DLD1 (cell line): ENCODE results near the gene RNF152.
"Not testable (repeated sequence)": the region's sequence is repeated elsewhere in the genome, so short reads cannot be mapped to it uniquely, and the experiment has no call there.

Experiments
- in situ Hi-C: cut with HindIII; loops from 2 replicates; pipeline ENCODE4 v1.10.0; 2017; ENCODE audit warnings: low sequenced_read_pairs

RNF152 gene

GRCh38 chr18:61824733-61825363 is 68.0 kb downstream of the RNF152 start:
- in situ Hi-C loops, result no loop called here

GRCh38 chr18:61823595-61823994 is 69.2 kb downstream of the RNF152 start:
- in situ Hi-C loops, result no loop called here

GRCh38 chr18:61822879-61823278 is 69.9 kb downstream of the RNF152 start:
- in situ Hi-C loops, result no loop called here

DNA sequence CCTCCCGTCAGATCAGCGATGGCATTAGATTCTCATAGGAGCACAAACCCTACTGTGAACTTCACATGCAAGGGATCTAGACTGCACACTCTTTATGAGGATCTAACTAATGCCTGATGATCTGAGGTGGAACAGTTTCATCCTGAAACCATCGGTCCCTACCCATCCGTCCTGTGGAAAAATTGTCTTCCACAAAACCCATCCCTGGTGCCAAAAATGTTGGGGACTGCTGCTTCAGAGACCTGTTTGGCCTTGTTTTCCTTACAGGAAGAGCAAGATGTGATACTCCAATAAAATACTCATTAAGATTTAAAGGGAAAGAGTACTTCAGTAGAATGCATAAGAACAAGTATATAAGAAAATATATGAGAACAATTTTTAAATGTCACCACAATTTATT is 71.1 kb downstream of the RNF152 start:
- in situ Hi-C loops, result no loop called here

- in situ Hi-C loops, result no loop called here
These were observed 71.9 kb downstream of the RNF152 start for GRCh38 chr18:61820882-61821281.

DNA sequence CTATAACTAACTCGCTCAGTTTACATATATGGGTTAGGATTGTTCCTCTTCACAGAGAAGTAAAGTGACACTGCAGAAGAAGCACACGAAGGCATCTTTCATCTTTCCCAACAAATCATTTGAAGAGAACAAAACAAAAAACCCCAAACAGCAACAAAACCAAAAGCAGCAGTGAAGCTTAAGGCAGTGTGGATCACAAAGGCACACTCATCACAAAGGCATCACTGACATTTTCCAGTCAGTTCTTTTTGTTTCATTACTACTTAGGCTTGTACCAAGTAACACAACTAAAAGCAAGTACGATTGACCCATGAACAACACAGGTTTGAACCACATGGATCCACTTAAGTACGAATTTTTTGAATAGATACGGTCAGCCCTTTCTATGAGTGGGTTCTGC is 75.7 kb downstream of the RNF152 start:
- in situ Hi-C loops, result no loop called here

- in situ Hi-C loops, result no loop called here
These were observed 76.8 kb downstream of the RNF152 start for GRCh38 chr18:61815885-61816470.

DNA sequence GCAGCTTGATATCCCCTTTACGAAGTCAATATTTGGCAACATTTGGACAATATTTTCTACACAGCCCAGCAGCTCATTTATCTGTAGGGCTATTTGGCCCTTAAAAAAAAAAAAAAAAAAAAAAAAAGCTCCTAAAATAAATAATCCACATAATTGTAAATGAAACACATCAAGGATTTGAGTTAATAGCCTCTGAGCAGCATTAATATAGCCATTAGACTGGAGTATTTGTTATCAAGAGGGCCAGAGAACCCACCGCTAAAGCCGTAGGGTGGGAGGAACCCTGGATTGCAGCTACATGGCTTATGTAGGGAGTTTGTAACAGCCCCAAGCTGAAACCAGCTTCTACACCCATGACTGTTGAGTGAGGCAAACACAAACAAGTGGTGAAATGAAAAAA is 84.5 kb downstream of the RNF152 start:
- in situ Hi-C loops, result no loop called here

DNA sequence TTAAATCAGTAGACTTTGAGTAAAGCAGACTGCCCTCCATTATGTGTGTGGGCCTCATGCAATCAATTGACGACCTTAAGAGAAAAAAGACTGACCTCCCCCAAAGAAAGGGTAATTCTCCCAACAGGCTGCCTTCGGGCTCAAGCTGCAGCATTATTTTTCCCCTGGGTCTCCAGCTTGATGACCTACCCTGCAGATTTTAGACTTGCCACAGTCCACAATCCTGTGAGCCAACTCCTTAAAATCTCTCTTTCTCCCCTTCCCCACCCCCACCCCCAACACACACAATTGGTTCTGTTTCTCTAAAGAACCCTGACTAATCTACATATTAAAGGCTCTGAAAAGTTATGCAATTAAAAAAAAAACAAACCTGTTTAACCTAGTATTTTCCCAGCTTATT is 89.4 kb downstream of the RNF152 start:
- in situ Hi-C loops, result no loop called here

- in situ Hi-C loops, result no loop called here
These were observed 94.9 kb downstream of the RNF152 start for GRCh38 chr18:61797696-61798590.

DNA sequence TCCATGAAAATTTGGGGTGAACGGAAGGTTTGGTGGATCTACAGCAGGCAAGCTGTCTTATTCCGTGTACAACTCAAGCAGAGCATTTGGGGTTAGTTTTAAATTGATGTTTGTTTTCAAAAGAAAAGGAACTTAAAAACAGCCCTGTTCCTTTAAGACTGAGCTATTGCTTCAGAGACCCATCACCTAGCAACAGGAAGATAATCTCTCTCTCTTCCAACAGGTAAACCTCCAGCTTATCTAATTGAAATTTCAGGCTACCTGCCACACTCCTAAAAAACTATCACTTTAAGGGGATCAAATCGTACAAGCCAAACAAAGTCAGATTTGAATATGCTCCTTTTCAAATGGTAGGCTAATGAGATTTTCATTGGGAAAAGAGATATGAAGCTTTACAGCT is 101.8 kb downstream of the RNF152 start:
- in situ Hi-C loops, result no loop called here

- in situ Hi-C loops, result not testable (repeated sequence)
These were observed 105.7 kb downstream of the RNF152 start for GRCh38 chr18:61787011-61787670.

- in situ Hi-C loops, result no loop called here
These were observed 107.2 kb downstream of the RNF152 start for GRCh38 chr18:61785588-61785987.

DNA sequence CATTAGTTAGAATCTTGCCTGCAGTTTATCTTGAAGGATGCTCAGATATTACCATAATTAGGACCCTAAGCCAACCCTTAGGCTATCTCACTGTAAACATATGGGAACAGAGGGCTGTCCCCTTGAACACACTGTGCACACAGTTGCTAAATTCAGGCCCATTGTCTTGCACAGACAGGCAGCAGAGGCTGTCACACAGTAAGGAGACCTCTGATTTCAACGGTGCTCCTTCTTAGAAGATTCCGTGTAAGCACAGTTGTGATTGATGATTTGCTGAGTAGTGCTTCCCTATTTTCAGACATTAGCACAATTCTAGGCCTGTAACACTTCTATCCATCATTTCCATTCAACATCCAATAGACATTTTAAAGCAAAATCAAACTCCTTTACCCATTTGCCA is 108.0 kb downstream of the RNF152 start:
- in situ Hi-C loops, result no loop called here

- in situ Hi-C loops, result no loop called here
These were observed 110.3 kb downstream of the RNF152 start for GRCh38 chr18:61782545-61782944.

DNA sequence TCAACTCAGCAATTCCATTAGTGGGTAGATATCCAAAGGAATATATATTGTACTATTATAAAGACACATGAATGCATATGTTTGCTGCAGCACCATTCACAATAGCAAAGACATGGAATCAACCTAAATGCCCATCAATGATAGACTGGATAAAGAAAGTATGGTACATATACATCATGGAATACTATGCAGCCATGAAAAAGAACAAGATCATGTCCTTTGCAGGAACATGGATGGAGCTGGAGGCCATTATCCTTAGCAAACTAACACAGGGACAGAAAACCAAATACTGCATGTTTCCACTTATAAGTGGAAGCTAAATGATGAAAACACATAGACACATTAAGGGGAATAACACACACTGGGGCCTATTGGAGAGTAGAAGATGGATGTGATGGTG is 116.6 kb downstream of the RNF152 start:
- in situ Hi-C loops, result not testable (repeated sequence)

GRCh38 chr18:61774846-61775245 is 118.0 kb downstream of the RNF152 start:
- in situ Hi-C loops, result no loop called here

DNA sequence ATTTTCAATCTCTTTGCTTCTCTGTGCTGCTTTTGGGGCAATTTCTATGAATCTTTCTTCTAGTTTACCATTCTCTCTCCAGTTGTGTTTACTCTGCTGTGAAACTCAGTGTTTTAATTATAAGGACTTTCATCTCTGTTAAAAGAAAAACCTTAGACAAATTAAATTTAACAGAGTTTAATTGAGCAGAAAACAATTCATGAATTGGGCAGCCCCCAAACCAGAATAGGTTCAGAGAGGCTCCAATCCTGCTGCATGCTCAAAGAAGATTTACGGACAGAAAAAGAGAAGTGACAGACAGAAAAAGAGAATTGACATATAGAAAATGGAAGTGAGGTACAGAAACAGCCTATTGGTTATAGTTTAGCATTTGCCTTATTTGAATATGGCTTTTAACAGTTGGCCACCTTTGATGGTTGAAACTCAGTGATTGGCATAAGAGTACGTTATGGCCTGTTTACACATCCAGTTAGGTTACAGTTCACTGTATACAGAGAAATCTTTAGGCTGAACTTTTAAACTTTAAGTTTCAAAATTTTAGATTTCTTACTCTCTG is 120.4 kb downstream of the RNF152 start:
- in situ Hi-C loops, result no loop called here

DNA sequence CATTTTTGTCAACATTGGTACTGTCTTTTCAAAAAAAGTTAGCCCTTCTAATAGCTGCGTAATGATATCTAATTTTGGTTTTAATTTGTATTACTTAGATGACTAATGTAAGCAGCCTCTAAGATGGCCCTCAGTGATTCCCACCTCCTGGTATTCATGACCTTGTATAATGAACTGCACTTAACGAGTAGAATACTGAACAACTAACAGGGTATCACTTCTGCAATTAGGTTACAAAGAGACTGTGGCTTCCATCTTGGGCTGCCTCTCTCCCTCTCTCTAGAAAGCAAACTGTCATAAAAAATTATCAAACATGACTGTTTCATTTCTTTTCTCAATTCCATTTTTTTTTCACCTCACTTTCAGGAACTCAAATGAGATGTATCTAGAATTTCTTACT is 120.9 kb downstream of the RNF152 start:
- in situ Hi-C loops, result no loop called here

DNA sequence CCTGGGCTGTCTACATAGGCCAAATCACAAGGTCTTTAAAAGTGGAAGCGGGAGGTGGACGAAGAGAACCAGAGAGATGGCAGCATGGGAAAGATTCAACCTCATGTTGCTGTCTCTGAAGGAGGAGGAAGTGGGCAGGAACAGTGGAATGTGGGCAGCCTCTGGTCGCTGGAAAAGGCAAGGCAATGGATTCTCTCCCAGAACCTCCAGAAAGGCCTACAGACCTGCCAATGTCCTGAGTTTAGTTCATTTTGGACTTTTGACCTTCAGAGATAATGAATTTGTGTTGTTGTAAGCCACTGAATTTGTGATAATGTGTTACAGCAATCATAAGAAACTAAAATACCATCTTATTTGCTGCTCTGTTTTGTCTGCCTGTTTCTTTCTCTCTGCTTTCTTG is 122.5 kb downstream of the RNF152 start:
- in situ Hi-C loops, result no loop called here

- in situ Hi-C loops, result no loop called here
These were observed 126.4 kb downstream of the RNF152 start for GRCh38 chr18:61766266-61766884.
